ENCODE measurements around the gene CACNA2D3.

GRCh38 chr3:54079314-54079713 lies 43.0 kb upstream of the CACNA2D3 start:
- no peak for TF ChIP-seq POLR2A (IDR thresholded peaks at IDR 0.05)
- TF ChIP-seq CTCF (IDR thresholded peaks at IDR 0.05), result no peak
- no peak for TF ChIP-seq POLR2AphosphoS5 (IDR thresholded peaks at IDR 0.05; ENCODE audit: insufficient read depth in 1 of 2, low read depth in 1 of 2)
